Retina (tissue), 1 donor: ENCODE data around the gene IFNGR1.
"Not testable (repeated sequence)": the region's sequence is repeated elsewhere in the genome, so short reads cannot be mapped to it uniquely, and the experiment has no call there.

Experiments
- DNase-seq: peaks from one replicate; pipeline ENCODE4 v3.0.0-alpha.2; 2016

The IFNGR1 gene

DNA sequence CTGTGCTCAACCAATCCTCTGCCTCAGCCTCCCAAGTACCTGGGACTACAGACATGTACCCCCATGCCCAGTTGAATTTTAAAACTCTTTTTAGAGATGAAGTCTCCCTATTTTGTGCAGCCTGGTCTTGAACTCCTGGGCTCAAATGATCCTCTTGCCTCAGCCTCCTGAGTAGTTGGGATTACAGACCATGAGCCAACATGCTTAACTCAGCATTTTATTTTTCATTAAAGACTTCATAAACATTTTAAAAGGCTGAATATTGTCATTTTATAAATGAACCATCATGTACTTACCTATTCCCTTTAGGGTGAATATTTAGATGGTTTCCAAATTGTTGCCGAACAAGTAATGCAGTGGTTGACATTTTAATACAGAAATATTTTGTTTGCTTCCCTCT, 16.5 kb upstream of the IFNGR1 start:
- DNase-seq = no peak

DNA sequence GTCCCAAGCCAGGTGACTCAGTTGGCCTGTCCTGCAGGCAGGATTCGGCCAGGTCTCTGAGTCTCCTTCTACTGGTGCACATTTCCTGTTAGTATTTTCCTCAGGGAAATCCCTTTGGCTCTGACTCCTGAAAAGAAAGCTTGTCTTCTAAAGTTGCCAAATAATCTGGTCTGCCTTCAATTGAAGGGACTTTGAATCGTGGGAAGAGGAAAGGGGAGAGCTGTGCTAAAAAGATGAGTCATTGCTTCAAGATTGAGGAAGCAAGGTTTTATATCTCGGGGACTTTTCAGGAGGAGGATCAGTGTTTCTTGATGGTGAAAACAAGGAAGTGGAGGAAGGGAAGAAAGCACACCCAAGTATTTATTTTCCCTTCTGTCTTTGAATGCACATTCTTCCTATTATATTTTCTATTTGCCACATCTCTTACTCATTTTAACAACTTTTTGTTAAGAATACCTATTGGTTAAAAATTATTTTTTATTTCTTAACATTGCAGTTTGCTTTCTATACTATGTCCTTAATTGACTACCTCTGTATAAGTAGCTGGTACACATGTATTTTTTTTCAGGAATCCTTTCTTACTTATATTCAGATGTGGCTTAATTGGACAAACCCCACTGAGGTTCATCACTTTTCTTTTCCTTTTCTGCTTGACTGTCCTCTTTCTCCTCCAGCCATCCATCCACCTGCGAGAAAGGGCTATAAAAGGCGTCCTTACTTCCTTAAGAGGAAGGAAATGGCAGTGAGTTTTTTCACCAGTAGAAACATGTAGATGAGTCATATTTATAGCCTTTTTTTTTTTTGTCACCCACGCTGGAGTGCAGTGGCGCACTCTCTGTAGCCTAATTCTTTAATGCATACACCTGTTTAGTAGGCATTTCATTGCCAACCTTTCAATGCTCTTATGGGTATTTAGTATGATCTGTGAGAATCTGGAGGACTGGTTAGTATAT, 15.0 kb upstream of the IFNGR1 start:
- DNase-seq = no peak

DNA sequence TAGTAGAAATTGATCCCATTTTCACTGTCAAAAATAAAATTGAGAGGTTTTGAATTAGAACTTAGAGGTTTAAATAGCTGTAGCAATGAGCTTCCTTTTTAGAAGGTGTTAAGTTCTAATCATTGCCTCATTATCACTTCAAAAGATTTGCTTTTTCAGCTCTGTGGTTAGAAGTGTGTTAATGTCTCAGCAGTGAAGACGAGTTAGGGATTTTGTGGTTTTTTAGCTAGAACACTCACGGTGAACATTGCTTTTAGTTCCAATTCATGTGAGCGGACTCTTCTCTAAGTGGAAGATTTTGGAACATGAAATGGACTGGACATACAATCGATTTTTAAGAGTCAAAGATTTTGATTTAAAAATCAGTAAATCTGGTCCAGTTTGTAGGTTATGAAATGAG, 12.7 kb upstream of the IFNGR1 start:
- DNase-seq = no peak

DNA sequence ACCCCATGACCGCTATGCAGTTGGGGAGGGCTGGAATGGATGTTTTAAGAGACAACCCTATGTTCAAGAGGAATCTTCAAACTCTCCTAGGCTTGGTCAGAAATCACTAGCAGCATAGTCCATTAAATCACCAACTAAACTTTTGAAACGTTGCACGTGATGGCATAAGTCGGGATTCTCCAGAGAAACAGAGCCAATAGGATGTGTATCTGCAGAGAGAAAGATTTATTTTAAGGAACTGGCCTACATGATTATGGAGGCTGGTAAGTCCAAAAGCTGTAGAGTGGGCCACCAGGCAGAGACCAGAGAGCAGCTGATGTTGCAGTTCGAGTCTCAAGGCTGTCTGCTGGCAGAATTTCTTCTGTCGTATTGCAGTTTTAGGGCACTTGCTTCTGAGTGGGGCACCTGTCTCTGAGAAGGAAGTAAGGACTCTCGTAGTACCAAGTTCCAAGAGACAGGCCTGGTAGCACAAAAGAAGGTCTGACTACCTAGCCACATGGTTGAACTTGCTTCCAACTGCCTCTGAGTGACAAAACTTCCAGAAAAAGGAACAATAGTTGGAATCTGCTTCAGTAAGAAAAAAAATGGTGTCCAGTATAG, 11.9 kb upstream of the IFNGR1 start:
- no peak for DNase-seq

DNA sequence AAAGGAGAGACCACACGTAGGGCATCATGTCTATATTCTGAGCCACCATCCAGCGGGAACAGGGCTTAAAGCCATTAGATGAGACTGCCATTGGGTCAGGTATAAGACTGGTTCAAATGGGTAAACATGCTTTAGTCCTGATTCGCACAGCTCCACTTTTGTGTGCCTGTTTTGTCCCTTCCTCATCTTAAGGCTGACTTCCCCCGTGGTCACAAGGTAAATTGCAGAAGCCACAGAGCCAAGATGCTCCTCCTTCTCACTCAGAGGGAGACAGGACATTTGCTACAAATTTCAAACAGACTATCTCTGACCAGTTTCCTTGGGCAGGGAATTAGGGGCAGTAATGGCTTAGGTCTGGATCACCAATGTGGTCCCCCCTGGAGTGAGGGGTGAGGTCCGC, 11.4 kb upstream of the IFNGR1 start:
- no peak for DNase-seq

DNA sequence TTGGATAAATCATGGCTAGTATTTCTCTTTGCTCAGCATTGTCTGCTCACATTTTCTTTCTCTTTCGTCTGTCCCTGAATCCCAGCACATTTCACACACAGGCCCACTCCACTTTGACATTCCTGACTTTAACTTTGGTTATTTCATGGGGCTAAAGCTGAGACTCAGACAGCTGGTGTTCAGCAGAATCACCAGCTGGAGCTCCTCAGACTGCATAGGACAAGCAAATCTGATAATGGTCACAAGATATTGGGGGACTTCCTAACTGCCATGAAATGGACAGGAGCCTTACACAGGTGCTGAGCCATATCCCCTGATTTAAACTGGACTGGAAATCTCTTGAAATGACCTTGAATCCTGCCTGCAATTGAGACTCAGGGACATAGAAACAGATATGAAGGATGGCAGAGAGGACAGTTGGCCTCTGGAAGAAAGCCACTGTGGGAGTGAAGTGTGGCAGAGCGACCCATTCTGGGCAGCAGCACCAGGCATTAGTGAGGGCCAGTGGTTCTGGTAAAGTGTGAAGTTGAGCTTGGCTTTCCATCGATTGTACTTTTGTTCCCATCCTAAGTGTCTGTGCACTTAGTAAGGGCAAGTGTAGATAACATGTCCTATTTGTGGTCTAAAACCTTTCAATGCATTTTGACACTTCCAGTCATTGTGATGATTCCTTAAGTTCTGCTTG, 10.0 kb upstream of the IFNGR1 start:
- no peak for DNase-seq

DNA sequence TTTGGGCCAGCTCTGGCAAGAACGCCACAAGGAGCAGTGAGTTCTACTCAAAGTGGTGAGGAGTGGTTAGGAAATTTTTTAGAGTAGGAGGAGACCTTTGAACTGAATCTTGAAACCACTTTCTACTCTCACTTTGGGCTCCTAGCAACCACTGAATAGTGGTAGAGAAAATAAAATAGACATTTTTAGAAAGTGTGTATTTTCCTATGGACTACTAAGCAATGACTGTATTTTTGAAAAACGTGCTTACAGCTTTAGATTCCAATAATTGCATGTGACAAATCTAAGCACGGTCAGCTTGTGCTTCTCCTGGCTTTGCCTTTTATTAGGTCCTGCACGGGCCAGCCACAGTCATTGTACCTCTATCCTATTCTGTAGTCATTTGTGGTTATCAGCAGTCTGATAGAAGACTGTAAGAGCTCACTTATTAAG, 8.7 kb upstream of the IFNGR1 start:
- no peak for DNase-seq

DNA sequence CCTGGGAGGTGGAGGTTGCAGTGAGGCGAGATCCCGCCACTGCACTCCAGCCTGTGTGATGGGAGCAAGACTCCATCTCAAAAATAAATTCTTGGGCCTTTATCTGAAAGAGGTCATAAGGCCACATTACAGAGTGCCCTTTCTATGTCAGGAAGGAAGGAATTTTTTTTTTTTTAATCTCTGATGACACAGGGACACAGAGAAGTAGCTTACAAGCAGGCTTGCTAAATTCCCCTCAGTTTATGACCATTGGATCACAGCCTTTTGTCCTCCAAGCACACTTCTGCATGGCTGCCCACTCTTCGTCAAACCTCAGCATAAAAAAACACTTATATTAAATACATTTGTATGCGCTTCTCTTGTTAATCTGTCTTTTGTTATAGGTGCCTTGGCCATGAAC, 7.5 kb upstream of the IFNGR1 start:
- no peak for DNase-seq

DNA sequence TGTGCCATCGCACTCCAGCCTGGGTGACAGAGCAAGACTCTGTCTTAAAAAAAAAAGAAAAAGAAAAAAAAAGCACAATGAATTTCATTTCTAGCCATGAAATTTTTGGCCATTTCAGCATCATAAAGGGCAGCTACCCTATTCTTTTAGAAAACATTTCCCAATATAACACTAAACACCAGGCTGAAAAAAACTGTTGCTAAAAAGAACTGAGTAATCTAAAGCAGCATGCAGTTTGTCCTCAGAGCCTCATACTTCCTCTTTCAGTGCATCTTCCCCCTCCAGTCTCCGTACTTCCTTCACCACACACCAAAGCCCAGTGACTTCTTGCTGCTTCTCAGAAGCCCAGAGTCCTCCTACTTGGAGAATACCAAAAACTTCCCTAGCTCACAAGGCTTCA, 5.6 kb upstream of the IFNGR1 start:
- DNase-seq = no peak

DNA sequence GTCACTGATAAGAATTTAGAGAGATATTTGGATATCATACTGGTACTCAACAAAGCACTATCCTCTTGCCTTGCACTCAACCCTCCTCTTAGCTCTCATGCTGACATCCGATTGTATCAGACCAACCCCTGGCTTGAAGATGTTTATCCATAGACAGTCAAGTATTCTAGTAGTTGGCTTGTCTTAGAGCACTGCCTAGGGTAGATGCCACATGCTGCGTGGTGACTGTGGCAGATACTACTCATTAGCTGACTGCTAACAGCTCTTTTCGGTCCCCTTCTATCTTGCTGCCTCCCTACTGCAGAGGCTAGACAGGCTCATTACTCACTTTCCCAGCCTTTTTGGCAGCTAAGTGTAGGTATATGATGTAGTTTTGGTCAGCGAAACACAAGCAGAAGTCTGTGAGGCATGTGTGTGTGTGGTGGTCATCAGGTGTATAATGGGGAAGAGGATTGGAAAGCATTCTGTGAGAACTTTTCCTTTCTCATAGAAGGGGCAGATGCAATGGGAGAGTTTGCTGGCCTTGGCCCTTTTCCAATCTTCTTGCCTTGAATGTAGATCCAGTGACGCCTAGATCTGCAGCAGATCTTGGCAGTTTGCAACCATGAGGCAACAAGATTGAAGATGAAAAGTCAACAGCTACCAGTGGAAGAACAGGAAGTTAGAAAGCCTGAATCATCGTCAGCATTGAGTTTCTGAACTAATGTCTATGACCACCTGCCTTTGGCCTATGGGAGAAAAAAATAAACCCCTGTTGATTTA, 4.4 kb upstream of the IFNGR1 start:
- DNase-seq = no peak

DNA sequence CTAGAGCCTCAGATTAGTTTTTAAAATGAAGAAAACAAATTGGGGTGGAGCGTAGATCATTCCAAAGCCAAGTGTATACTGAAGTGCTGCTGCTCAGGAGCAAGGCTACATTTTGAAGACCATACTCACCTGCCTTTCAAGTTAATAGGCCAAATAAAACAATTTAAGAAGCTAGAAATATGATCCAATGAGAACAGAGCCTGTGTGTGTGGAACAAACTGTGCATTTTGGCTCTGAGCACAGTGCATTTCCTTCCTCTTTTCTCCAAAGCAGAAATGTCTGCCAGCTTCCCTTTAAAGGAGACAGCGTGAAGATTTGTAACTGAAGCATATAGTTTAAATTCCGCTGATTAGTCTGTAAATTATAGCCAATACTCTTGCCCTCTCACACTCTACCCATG, 3.2 kb upstream of the IFNGR1 start:
- no peak for DNase-seq

DNA sequence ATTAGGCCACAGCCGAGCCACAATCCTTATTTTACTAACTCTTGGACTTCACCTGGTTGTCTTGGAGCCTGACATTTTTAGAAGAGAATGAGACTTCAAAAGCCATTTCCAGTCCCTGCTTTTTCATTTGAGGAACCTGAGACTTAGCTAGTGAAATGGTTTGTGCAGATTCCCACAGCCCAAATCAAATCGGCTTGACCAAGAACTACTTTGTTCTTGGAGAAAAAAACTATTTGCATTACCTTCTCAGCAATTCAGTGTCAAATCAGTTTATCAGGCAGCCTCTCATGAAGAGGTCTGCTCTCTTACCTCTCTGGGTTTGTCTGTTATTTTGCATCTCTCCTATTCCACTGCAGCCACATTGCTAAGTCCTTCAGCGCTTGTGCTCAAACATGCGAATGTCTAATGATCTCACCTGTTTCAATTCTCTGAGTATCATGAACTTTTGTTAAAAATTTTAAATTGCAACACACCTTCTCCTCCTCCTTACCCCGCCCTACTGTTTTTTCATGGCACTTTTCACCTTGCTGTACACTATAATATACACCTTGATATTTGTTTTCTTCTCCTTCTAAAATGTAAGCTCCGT, 573 bp upstream of the IFNGR1 start:
- DNase-seq = no peak

DNA sequence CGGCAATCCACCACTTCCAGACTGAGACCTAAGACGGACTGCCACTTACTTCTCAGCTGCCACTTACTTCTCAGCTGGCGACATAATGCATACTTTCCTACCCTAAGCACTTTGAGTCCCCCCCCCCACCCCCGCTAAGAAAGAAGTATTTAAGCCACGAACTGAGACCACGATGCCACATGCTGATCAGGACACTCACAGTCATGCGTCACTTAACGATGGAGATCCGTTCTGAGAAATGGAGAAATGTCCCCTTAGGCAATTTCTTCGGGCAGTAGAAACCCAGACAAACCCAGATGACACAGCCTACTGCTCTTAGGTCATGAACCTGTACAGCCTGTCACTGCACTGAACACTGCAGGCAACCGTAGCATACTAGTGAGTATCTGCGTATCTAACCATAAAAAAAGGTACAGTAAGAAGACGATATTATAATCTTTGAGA, 690 bp downstream of the IFNGR1 start:
- no peak for DNase-seq

DNA sequence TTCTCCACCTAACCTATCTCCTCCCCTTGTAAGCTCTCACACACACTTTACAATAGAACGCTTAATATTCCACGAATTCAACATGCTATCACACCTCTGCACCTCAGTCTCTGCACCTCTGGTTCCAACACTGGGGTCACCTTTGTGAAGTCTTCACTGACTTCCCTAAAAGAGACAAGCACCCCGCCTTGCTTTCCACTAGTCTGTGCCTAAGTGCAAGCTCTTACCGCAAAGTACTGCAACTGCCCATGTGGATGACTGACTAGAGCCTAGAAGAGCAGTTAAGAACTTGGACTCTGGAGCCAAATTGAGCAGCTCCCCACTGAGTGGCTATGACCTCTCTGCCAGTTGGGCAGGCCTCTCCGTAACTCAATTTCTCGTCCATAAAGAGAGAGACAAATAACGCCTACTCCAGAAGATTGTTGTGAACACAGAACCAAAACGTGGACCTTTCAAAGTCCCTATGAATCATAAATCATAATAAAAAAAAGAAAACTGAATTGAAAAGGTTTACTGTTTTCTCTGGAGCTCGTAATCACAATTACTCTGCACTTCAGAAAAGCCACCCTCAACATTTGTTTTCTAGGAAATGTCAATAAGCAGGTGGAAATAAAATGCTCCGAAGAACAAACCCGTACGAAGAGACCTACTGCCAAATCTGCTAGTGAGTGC, 1.2 kb downstream of the IFNGR1 start:
- DNase-seq = peak; percentile 10

DNA sequence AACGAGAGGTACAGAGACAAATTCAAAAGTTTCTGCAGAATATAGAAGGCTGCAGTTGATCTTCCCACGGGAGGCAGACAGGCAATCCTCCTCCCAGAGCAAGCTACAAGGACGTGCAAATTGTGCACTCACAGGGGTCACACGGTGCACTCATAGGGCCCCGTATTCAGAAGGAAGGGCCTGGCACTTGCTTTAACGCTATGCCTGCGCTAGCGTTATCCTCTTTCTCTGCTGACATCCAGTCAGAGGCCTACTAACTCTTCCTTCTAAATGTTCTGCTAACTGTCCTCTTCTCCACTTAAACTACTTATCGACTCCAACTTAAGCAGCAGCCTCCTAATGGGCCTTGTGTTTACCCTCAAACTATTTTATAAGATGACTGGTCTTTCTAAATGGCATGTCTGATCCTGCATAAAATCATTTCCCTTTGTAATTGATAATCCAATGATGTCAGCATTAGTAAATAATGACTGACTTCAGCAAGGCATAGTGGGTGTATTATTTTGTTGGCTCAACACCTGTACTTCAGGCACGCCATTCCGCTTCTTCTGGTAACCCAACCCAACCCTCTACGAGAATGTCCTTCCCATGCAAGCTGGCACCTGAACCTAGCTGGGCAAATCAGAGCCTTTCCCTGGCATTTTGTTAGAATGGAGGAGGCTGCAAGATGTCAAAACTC, 2.2 kb downstream of the IFNGR1 start:
- DNase-seq = no peak

DNA sequence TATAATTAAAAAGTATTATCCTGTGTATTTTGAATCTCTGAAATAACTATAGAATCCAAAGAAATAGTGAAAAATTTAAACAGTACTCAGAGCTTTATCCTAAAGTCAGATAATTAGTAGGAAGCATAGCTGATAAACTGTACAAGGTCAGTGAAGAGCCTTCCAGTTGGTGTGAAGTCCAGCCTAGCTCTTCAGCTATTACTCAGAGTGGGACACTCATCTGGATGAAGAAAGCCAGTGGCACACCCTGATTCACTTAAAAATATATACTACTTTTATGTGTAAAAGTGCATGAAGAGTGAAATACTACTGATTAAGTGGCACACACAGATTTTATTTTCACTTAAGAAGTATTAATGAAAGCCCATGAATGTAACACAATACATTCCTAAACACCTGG, 3.1 kb downstream of the IFNGR1 start:
- DNase-seq = no peak

DNA sequence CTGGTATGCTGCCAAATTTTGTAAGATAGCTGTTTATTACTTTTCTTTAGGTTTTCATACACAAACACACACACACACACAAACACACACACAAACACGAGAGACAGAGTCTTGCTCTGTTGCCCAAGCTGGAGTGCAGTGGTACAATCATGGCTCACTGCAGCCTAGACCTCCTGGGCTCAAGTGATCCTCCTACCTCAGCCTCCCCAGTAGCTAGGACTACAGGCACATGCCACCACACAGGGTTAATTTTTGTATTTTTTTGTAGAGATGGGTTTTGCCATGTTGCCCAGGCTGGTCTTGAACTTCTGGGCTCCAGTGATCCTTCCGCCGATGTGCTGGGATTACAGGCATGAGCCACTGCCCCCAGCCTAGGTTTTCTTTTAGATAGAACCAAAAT, 3.6 kb downstream of the IFNGR1 start:
- not testable (repeated sequence) for DNase-seq

DNA sequence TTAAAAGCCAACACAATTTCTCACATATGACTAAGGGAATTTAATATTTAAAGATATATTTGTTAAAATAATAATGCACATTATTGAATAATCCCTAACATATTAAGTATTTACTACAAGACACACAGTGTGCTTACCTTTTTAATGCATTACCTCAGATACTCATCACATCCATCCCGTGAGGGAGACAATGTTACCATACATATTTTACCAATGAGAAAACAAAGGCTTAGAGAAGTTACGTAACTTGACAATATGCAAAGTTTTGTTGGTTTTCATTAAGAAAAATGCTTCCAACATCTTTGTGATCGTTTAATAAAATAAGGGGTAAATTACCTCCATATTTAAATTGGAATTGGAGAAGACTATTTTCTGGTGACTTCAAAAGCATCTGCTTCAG, 4.3 kb downstream of the IFNGR1 start:
- DNase-seq = no peak

DNA sequence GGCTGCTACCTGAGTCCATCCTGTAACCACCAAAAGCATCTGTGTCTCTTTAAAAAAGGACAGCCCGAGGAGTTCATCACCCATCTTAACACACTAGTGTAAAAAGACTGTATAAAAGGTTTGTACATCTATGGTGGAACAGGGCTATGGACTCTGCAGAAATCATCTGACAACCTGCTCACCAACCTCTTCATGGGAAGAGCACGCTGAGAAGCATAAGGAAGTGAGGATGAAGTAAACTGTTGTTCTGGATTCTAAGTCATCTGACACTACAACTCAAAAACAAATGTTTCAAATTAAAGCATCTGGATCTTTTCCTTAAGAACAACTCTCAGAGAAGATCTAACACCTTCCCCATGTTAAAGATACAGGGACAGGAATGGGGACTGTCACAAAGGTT, 5.4 kb downstream of the IFNGR1 start:
- no peak for DNase-seq

DNA sequence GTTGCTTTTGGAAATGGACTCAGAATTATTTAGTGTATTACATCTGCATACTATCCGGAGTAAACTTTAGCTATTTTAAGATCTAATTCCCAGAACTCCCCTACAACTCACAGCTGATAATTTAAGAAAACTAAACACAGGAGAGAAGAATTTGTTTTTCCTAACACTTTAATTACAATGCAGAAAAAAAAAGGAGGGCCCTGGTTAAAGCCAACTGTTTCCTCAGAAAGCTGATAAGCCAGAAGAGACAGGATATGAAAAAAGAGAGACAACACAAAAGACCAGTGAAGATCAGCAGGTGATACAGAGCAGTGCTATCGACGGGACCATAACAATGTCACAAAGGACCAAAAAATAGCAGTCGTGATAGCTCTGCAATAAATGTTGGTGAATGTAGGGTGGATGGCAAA, 5.8 kb downstream of the IFNGR1 start:
- DNase-seq = no peak

DNA sequence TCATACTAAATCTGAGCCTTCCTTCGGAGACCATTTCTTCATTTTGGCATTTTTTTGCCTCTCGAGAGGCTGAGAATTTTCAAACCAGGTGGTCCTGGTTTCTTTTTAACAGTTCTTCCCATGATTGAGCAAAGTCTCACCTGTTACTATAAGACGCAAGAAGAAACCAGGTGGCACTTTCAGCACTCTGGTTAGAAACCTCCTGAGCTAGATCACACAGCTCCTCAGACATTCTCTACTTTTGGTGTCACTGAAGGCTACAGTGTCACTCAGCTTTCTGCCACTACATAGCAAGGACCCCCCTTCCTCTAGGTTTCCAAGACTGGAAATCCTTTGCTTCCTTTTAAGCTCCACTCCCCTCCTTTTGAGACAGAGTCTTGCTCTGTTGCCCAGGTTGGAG, 7.3 kb downstream of the IFNGR1 start:
- no peak for DNase-seq

DNA sequence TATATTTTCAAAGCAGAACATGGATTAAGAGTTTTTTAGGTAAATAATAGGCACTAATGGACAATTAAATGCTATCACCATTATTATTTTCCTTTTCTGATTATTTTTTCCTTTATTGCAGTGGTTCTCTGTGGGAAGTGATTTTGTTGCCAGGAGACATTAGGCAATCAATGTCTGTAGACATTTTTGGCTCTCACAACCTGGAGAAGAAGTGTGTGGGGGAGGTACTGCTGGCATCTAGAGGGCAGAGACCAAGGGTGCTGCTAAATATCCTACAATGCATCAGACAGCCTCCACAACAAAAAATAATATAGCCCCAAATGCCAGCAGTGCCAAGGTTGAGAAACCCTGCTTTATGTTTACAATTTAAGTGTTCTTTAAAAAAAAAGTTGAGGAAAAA, 8.3 kb downstream of the IFNGR1 start:
- DNase-seq = no peak
